H1 (cell line): ENCODE measurements around the gene CDC26. TPM values are rescaled to one million over a fixed set of nuclear protein-coding genes. Genes with fewer than 3 reads are reported as not detected.
A peak's percentile ranks its signal among the peaks of the same experiment; 100 is the strongest.

ENCODE experiments used
- CTCF ChIA-PET: fragments of 300-600 bp; sonication (Branson Sonifier 250); formaldehyde crosslinking; loops from one replicate; lab custom pipeline; 2021; ENCODE audit not compliant: partially characterized antibody; lab: Charles Lee
- POLR2A ChIA-PET: fragments of 300-600 bp; sonication (Branson Sonifier 250); formaldehyde crosslinking; loops from one replicate; lab custom pipeline; 2021; ENCODE audit warnings: inconsistent platforms; ENCODE audit not compliant: partially characterized antibody; lab: Charles Lee
- DNase-seq, 2 experiments: peaks; one replicate each; pipeline versions ENCODE4 v3.0.0 to v3.0.0-alpha.2; 2010 to 2022; ENCODE audit warnings: low spot score in 2 of 2, low read depth in 1 of 2, mixed read lengths in 1 of 2
- FAIRE-seq: peaks from 2 replicates; lab custom pipeline; 2011; peaks lifted over from hg19 to GRCh38; lab: Jason Lieb, UNC
- H2AFZ ChIP-seq: 2 replicates; pipeline ENCODE4 v1.8.1; 2012; ENCODE audit warnings: low read length, inconsistent platforms
- H2AK5ac ChIP-seq: 2 replicates; pipeline ENCODE4 v1.6.1; 2013; ENCODE audit warnings: low read depth, low read length
- H2BK120ac ChIP-seq: replicated peaks from 2 replicates; pipeline ENCODE3; 2013; ENCODE audit warnings: low read depth, low read length, inconsistent platforms
- H2BK12ac ChIP-seq: 2 replicates; pipeline ENCODE4 v1.6.1; 2013; ENCODE audit warnings: low read depth, low read length
- H2BK15ac ChIP-seq: 2 replicates; pipeline ENCODE4 v1.6.1; 2013; ENCODE audit warnings: low read length
- H2BK20ac ChIP-seq: 2 replicates; pipeline ENCODE4 v1.6.1; 2013; ENCODE audit warnings: low read length
- H2BK5ac ChIP-seq: 2 replicates; pipeline ENCODE4 v1.6.1; 2013; ENCODE audit warnings: low read depth, low read length
- H3K14ac ChIP-seq: 2 replicates; pipeline ENCODE4 v1.6.1; 2013; ENCODE audit warnings: inconsistent platforms; ENCODE audit not compliant: insufficient read length
- H3K18ac ChIP-seq: 2 replicates; pipeline ENCODE4 v1.6.1; 2013; ENCODE audit warnings: low read length; ENCODE audit errors: extremely low read depth
- H3K23ac ChIP-seq: 2 replicates; pipeline ENCODE4 v1.6.1; 2013; ENCODE audit warnings: inconsistent platforms; ENCODE audit not compliant: insufficient read length
- H3K23me2 ChIP-seq: 2 replicates; pipeline ENCODE4 v1.6.1; 2013; ENCODE audit warnings: low read depth, low read length
- H3K27ac ChIP-seq: 2 replicates; pipeline ENCODE4 v1.6.1; 2011; ENCODE audit warnings: low read depth, low read length, inconsistent platforms
- H3K27me3 ChIP-seq, 4 experiments: replicated peaks in 1 of 4; 1 replicate in 1 of 4; 2 replicates in 3 of 4; pipeline versions ENCODE4 v1.6.1 to v1.8.1; 2011 to 2013; ENCODE audit warnings: low read length in 3 of 4, mild to moderate bottlenecking in 3 of 4, inconsistent platforms in 2 of 4, mixed read lengths in 2 of 4, moderate library complexity in 1 of 4; ENCODE audit not compliant: control insufficient read depth in 3 of 4, insufficient read depth in 3 of 4; ENCODE audit errors: extremely low read depth in 1 of 4
- H3K36me3 ChIP-seq, 4 experiments: 2 replicates each; pipeline versions ENCODE4 v1.6.1 to v1.8.1; 2011 to 2013; ENCODE audit warnings: mild to moderate bottlenecking in 4 of 4, low read length in 3 of 4, moderate library complexity in 2 of 4, control low read depth in 1 of 4, inconsistent platforms in 1 of 4; ENCODE audit not compliant: insufficient read depth in 4 of 4, control insufficient read depth in 2 of 4
- H3K4ac ChIP-seq: replicated peaks from 2 replicates; pipeline ENCODE3; 2013; ENCODE audit warnings: low read length, low read depth, mixed read lengths, inconsistent platforms; ENCODE audit not compliant: insufficient read length
- H3K4me1 ChIP-seq, 4 experiments: replicated peaks in 1 of 4; 1 replicate in 1 of 4; 2 replicates in 3 of 4; pipeline versions ENCODE4 v1.6.1 to v1.8.1; 2011 to 2013; ENCODE audit warnings: low read length in 3 of 4, inconsistent platforms in 2 of 4, mixed read lengths in 1 of 4; ENCODE audit not compliant: insufficient read depth in 4 of 4, control insufficient read depth in 3 of 4
- H3K4me2 ChIP-seq, 2 experiments: 2 replicates each; pipeline versions ENCODE4 v1.6.1 to v1.8.1; 2011 to 2013; ENCODE audit warnings: low read depth in 2 of 2, low read length in 2 of 2, control low read depth in 1 of 2, inconsistent platforms in 1 of 2, mild to moderate bottlenecking in 1 of 2; ENCODE audit not compliant: insufficient read depth in 1 of 2
- H3K4me3 ChIP-seq, 4 experiments: fragments of 200-600, 300-600 bp in 1 of 4; sonication (generic), shearing (Covaris generic), sonication (Bioruptor Twin) in 1 of 4; 2 replicates each; pipeline versions ENCODE4 v1.5.1 to v1.8.1; 2011 to 2016; ENCODE audit warnings: low read length in 4 of 4, low read depth in 3 of 4, control low read depth in 2 of 4, inconsistent platforms in 2 of 4, mild to moderate bottlenecking in 2 of 4, mixed read lengths in 1 of 4, moderate library complexity in 1 of 4; ENCODE audit not compliant: insufficient read depth in 2 of 4; ENCODE audit errors: extremely low read depth in 1 of 4
- H3K56ac ChIP-seq: replicated peaks from 2 replicates; pipeline ENCODE3; 2013; ENCODE audit warnings: low read depth, mild to moderate bottlenecking, mixed read lengths, low read length, inconsistent platforms; ENCODE audit not compliant: insufficient read length
- H3K79me1 ChIP-seq: 2 replicates; pipeline ENCODE4 v1.6.1; 2013; ENCODE audit warnings: low read depth, low read length, control low read depth
- H3K79me2 ChIP-seq, 2 experiments: 2 replicates each; pipeline versions ENCODE4 v1.6.1 to v1.8.1; 2012 to 2013; ENCODE audit warnings: low read length in 2 of 2, mild to moderate bottlenecking in 2 of 2, inconsistent platforms in 1 of 2; ENCODE audit not compliant: insufficient read depth in 2 of 2, control insufficient read depth in 1 of 2
- H3K9ac ChIP-seq, 4 experiments: replicated peaks in 1 of 4; 1 replicate in 1 of 4; 2 replicates in 3 of 4; pipeline versions ENCODE4 v1.6.1 to v1.8.1; 2011 to 2013; ENCODE audit warnings: low read depth in 3 of 4, low read length in 3 of 4, control low read depth in 2 of 4, mild to moderate bottlenecking in 2 of 4, moderate library complexity in 2 of 4, inconsistent platforms in 1 of 4; ENCODE audit errors: extremely low read depth in 1 of 4
- H3K9me3 ChIP-seq, 2 experiments: 2 replicates each; pipeline versions ENCODE4 v1.6.1 to v1.8.1; 2012 to 2013; ENCODE audit warnings: mild to moderate bottlenecking in 2 of 2, moderate library complexity in 2 of 2, control low read depth in 1 of 2, inconsistent platforms in 1 of 2, low read depth in 1 of 2, low read length in 1 of 2, mixed read lengths in 1 of 2; ENCODE audit not compliant: insufficient read depth in 2 of 2
- H4K20me1 ChIP-seq, 2 experiments: replicated peaks in 1 of 2; 2 replicates each; pipeline versions ENCODE3 to v1.8.1; 2011 to 2013; ENCODE audit warnings: inconsistent platforms in 2 of 2, low read length in 2 of 2, mild to moderate bottlenecking in 1 of 2; ENCODE audit not compliant: insufficient read depth in 2 of 2, control insufficient read depth in 1 of 2
- H4K5ac ChIP-seq: 2 replicates; pipeline ENCODE4 v1.6.1; 2013; ENCODE audit warnings: low read length, low read depth, mixed read lengths, inconsistent platforms; ENCODE audit not compliant: insufficient read length
- H4K8ac ChIP-seq: 2 replicates; pipeline ENCODE4 v1.8.0; 2013; ENCODE audit warnings: mild to moderate bottlenecking, moderate library complexity, low read length, inconsistent platforms; ENCODE audit not compliant: insufficient read depth; ENCODE audit errors: extremely low read depth
- H4K91ac ChIP-seq: replicated peaks from 2 replicates; pipeline ENCODE3; 2013; ENCODE audit warnings: low read length, mixed read lengths, inconsistent platforms; ENCODE audit not compliant: insufficient read length
- HDAC6 ChIP-seq: IDR thresholded peaks from one replicate; pipeline ENCODE4 v1.7.1; 2012; ENCODE audit warnings: low read depth, mild to moderate bottlenecking, inconsistent platforms, low read length, moderate library complexity
- KDM1A ChIP-seq: fragments of 200-600, 300-600 bp; sonication (generic); IDR thresholded peaks from 2 replicates; pipeline ENCODE4 v1.7.1; 2016; ENCODE audit warnings: mild to moderate bottlenecking, low read length, borderline replicate concordance
- WGBS, 2 experiments: shearing (Covaris generic) in 1 of 2; methylation state at CpG; one replicate each; pipeline versions ENCODE4 v1.1.6 to v1.1.7; 2013 to 2015; ENCODE audit warnings: low lambda C conversion rate in 2 of 2, mixed read lengths in 2 of 2, inconsistent platforms in 1 of 2, low coverage in 1 of 2, missing lambda C conversion rate in 1 of 2; ENCODE audit not compliant: insufficient replicate concordance in 2 of 2, insufficient coverage in 1 of 2, insufficient read length in 1 of 2; ENCODE audit errors: extremely low coverage in 1 of 2, missing lambda C conversion rate in 1 of 2; 5-methylcytosine and 5-hydroxymethylcytosine counted together
- polyA plus RNA-seq, 7 experiments: library from polyadenylated mRNA; depleted of rRNA in 3 of 7; stranded (reverse) in 5 of 7; unstranded in 2 of 7; fragments of >200 nt in 5 of 7; fragments of 200-250 nt in 2 of 7; gene quantifications; 1 replicate in 5 of 7; 2 replicates in 1 of 7; 4 replicates in 1 of 7; pipeline versions ENCODE4 v1.2.1 to v1.2.3, GENCODE V29; 2011 to 2013; ENCODE audit warnings: missing spikeins in 2 of 7, mixed read lengths in 2 of 7
- total RNA-seq: library from RNA; stranded (reverse); fragmentation: NEBNext Ultra II Directional; extraction: Animal tissue kit (Norgen Biotek cat#: 25700); gene quantifications from 2 replicates; pipeline ENCODE4 v1.2.1, GENCODE V29; 2021

The CDC26 gene
- total and polyA plus RNA-seq, 2 of the 8 experiments (the other 6 are each of a cell fraction or from before 2014, with no cell fraction given) = 31.5 to 41.9 TPM

GRCh38 chr9:113302792-113303418 lies 27.5 kb upstream of the CDC26 start, which contains the start of gene RNF183:
RNF183 (minus strand) TSS chr9:113303376; CDS start chr9:113298184, 5,192 bp downstream.
- POLR2A ChIA-PET = interaction anchor here (1.6 kb wide), 1 partner anchor 107 kb away, joined by 7 read pairs; the partner anchor contains the start of genes C9orf43 and POLE3
- DNase-seq = no peak
- no peak within 1 kb of the TSS for H3K4me2 ChIP-seq

More at GRCh38 chr9:113302792-113303418, 27.5 kb upstream of the CDC26 start, which contains the start of gene RNF183:
- H3K4ac ChIP-seq = no peak within 1 kb of the TSS
- no peak within 1 kb of the TSS for H2AK5ac ChIP-seq
- H3K4me3 ChIP-seq = no peak within 1 kb of the TSS
- CTCF ChIA-PET = interaction anchor here (0.6 to 1.0 kb wide), 2 partner anchors 15 to 455 kb away, joined by 4 read pairs; no protein-coding TSS in a partner anchor
- no peaks in the 10 kb centered on the region for H3K79me1 ChIP-seq
- H3K36me3 ChIP-seq = no peaks in the 10 kb centered on the region
- 88% methylated on average over 25 of the region's 25 CpGs; no CpG with 5 or more reads in 1 of the 2 experiments for WGBS, 2 experiments
- no peak within 1 kb of the TSS for H2BK5ac ChIP-seq
- H4K8ac ChIP-seq = no peak within 1 kb of the TSS
- FAIRE-seq = no peak
- peaks cover 0 to 2% (median 0%) of the 10 kb centered on the region in 4 experiments; a peak in 1 of 7 replicates for H3K27me3 ChIP-seq
- no peak within 1 kb of the TSS for H3K56ac ChIP-seq
- H3K79me2 ChIP-seq = no peaks in the 10 kb centered on the region
- no peak within 1 kb of the TSS for H2BK12ac ChIP-seq
- H4K5ac ChIP-seq = no peak within 1 kb of the TSS
- H3K4me1 ChIP-seq = 0 out of 7 replicates have a peak, but pooled peaks cover 0 to 4% (median 0%) of the 10 kb centered on the region in 4 experiments
- no peak within 1 kb of the TSS for H3K14ac ChIP-seq
- peak; percentile 33; the same call in 1 of the 2 replicates for TF ChIP-seq KDM1A
- TF ChIP-seq HDAC6 = no peak
- H3K23ac ChIP-seq = no peak within 1 kb of the TSS
- no peak within 1 kb of the TSS for H4K91ac ChIP-seq
- no peak within 1 kb of the TSS; the same call in 1 of the 2 replicates for H3K18ac ChIP-seq
- H3K9ac ChIP-seq = no peak within 1 kb of the TSS
- H3K27ac ChIP-seq = no peak within 1 kb of the TSS
- H3K9me3 ChIP-seq = no peaks in the 10 kb centered on the region
- H2BK20ac ChIP-seq = no peak within 1 kb of the TSS
- peak within 1 kb of the TSS; percentile 84 for H2AFZ ChIP-seq
- no peak within 1 kb of the TSS for H2BK120ac ChIP-seq
- no peaks in the 10 kb centered on the region for H4K20me1 ChIP-seq
- no peak within 1 kb of the TSS for H2BK15ac ChIP-seq
- H3K23me2 ChIP-seq = no peaks in the 10 kb centered on the region
